ENCODE results near the gene CSPG4.
"Not testable (repeated sequence)": the region's sequence is repeated elsewhere in the genome, so short reads cannot be mapped to it uniquely, and the experiment has no call there.

The CSPG4 gene, protein sequence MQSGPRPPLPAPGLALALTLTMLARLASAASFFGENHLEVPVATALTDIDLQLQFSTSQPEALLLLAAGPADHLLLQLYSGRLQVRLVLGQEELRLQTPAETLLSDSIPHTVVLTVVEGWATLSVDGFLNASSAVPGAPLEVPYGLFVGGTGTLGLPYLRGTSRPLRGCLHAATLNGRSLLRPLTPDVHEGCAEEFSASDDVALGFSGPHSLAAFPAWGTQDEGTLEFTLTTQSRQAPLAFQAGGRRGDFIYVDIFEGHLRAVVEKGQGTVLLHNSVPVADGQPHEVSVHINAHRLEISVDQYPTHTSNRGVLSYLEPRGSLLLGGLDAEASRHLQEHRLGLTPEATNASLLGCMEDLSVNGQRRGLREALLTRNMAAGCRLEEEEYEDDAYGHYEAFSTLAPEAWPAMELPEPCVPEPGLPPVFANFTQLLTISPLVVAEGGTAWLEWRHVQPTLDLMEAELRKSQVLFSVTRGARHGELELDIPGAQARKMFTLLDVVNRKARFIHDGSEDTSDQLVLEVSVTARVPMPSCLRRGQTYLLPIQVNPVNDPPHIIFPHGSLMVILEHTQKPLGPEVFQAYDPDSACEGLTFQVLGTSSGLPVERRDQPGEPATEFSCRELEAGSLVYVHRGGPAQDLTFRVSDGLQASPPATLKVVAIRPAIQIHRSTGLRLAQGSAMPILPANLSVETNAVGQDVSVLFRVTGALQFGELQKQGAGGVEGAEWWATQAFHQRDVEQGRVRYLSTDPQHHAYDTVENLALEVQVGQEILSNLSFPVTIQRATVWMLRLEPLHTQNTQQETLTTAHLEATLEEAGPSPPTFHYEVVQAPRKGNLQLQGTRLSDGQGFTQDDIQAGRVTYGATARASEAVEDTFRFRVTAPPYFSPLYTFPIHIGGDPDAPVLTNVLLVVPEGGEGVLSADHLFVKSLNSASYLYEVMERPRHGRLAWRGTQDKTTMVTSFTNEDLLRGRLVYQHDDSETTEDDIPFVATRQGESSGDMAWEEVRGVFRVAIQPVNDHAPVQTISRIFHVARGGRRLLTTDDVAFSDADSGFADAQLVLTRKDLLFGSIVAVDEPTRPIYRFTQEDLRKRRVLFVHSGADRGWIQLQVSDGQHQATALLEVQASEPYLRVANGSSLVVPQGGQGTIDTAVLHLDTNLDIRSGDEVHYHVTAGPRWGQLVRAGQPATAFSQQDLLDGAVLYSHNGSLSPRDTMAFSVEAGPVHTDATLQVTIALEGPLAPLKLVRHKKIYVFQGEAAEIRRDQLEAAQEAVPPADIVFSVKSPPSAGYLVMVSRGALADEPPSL (N-terminal part only)

DNA sequence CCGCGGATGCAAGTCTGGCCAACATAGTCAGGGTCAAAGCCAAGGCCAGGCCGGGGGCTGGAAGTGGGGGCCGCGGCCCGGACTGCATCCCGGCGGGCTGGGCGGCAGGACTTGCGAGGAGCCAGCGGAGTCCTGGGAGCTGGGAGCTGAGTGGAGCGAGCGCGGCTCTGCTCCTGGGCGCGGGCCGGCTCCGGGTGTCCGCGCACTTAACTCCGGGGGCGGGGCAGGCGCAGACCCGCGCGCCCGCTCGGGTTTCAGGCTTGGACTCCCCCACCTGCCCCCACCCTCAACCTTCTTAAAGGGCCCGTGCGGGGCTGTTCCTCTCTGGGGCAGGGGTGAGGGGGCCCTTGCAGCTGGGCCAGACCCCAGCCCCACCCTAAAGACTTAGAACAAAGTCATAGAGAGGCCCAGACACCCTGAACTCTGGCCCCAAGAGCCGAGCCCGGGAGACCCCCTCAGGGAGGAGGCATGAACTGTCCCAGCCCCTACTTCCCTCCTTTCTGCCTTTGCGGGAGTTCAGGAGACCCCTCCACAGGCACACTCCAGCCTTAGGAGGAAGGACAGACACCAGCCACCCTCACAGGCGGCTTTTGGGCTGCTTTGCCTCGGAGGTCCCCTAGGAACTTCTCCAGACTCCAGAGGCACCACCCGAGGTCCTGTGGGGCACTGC, at the start of gene CSPG4:
Gene CSPG4, minus strand, starts transcription at position 181 of the 670 bp plus-strand sequence. Its CDS starts 93 bp downstream, at position 88.
- DNase-seq: no peak

GRCh38 chr15:75762357-75762718, 49.7 kb upstream of the CSPG4 start:
- DNase-seq: not testable (repeated sequence)

GRCh38 chr15:75761446-75762356, 49.1 kb upstream of the CSPG4 start:
- no peak for DNase-seq

DNA sequence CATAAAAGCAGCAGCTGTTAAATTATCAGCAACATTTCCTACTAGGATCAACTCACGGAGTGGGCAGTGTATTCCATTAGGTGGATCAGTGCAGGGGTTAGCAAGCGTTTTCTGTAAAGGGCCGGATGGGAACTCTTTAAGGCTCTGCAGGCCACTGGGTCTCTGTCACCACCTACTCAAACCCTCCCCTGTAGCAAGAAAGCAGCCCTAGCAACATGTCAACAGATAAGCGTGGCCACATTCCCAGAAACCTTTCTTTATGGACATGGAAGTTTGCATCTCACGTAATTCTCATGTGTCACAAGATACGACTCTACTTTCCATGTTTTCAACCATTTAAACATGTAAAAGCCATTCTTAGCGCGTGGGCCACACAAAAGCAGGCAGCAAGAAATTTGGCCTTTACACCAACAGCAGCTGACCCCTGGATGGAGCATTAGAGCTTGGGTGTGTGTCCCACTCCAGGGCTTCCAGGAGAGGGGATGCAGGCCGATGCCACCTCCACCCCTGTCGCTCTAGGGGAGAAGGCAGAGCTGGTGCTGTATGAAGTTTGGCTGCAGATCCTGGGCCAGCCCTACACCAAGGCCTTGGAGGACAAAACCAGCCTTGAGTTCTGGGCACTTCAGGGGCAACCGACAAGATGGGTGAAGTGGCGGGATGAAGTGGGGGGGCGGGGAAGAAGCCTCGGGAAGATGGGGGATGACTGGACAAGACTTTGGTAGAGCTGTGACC, 48.2 kb upstream of the CSPG4 start:
- no peak for DNase-seq

- not testable (repeated sequence) for DNase-seq
These were observed 47.5 kb upstream of the CSPG4 start for GRCh38 chr15:75760131-75760520.

DNA sequence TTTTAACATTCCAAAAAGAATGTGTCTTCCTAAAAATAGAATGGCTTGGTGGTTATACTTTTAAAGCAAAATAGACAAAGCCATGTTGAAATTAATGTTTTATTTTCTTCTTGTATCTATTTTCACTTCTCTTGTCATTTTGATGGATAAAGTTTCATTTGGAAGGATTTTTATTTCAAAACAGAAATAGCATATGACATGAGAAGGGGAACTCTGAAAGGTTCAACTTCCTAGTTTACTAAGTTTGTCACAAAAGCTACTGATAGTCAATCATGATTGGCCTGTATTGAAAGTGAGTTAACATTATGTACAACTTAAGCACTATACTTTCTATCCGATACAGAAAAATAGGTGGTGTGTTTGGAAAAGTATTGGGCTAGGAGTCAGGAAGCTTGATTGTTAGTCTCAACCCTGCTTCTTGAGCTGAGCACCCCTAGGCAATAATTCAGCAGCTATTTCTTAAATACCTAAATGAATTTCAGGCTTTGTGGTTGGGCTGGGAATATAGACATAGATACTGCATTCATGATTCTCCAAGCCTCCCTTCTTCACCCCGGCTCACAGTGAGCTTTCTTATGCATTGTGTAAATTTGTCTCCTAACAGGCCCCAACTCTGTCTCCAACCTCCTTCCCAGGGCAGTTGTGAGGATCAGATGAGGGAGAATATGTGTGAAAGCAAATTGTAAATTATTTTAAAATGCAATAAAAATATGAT, 46.9 kb upstream of the CSPG4 start:
- DNase-seq: no peak

DNA sequence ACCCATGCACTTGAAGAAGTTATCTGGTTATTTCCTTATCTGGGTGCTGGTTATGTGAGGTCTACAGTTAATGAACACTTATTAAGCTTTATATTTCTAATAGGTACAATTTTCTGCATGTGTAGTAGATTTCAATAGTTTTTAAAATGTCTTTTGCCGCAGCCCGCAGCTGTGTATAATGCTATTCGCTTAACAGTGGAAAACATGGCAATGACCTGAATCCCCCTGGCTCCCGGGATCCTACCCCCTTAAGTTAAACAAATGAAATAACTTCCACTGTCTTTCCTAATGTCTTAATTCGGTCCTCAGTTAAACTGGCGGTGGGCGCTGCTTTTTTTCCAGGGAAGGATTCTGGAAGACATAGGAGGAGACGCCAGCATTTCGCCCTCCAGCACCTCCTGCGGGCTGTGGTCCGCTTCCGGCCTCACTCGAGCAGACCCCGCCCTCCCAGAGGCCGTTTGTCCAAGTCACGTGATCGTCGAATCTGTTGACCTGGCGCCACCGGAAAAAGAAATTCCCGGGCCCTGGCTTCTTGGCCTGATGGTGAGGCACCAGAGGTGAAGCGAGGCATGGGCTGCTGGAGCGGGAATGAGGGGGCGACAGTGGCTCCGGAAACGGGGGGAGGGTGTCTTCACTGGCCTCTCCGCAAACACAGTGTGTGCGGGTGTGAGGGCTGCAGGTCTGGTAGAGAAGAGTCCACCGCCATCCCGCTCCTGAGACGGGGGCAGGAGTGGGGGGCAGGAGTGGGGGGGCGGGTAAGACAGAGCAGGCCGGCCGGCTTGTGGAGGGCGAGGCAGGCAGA, 45.6 kb upstream of the CSPG4 start:
- peak; percentile 76 for DNase-seq

- DNase-seq: not testable (repeated sequence)
These were observed 42.2 kb upstream of the CSPG4 start for GRCh38 chr15:75754871-75755270.

DNA sequence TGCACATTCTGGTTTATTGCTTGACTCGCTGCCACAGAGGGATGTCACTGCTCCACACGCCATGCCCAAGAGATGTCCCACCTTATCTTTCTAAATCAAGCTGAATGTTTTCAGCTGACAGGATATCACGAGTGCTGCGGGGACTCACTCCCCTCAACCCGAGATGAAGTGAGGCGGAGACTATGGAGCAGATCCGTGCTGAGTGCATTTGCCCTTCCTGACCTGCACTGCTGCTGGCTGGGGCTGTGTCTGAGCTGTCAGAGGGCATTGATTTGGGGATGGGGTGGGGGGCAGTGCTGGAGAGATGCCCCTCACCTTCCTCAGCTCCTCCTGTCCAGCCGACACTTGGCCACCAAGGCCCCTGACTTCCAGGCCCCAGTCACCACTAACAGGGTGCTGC, 40.5 kb upstream of the CSPG4 start:
- DNase-seq: no peak

DNA sequence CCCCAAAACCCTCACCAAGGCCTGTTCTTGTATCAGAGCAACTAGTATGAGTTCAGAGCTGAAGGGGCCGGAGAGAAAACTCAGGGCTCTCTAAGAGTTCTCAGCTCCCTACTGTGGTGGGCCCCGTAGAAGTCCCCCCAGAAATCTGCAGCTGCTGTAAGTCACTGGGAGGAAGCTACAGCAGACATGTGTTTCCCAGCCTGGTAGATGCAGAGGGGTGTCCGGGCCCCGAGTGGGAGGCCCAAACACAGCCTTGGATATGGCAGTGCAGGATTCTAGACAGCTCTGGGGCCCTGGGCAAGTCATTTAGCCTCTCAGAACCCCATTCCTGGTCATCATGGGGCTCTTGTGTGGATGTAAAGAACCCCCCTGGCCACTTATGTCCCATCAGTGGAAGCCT, 39.2 kb upstream of the CSPG4 start:
- DNase-seq: no peak

GRCh38 chr15:75751116-75751875, 38.6 kb upstream of the CSPG4 start:
- DNase-seq: no peak

DNA sequence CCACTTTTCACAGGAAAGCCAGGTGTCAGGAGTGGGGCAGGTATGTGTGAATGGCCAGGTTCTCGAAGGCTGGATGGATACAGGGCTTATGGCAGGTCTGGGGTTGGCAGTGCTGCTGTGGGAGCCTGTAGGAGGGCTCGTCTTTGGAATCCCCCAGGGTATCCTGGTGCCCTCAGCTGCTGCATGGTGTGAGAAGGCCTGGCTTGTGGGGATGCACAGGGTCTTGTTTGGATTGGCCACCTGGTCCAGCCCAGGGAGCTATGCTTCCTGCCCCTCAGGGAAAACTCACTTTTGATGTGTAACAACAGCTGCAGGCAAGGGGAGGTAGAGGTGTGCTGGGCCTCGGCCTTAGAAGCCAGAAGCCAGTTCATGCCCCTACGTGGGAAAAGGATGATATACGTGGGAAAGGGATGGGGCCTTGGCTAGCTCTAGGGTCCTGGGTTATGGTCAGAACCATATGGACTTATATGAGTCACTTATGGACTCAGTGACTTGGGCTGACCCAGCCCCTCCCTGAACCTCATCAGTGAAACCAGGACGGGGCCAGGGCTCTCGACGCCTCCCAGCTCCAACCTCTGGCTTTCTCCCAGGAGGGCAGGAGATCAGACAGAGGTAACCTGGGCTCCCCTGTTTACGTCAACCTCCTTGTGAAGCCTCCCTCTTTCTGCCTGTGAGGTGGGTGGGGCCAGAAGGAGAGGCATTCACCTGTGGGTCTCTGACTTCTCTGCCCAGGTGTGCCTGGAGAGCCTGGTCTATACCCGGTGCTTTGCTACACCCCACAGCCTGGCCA, 37.8 kb upstream of the CSPG4 start:
- no peak for DNase-seq

DNA sequence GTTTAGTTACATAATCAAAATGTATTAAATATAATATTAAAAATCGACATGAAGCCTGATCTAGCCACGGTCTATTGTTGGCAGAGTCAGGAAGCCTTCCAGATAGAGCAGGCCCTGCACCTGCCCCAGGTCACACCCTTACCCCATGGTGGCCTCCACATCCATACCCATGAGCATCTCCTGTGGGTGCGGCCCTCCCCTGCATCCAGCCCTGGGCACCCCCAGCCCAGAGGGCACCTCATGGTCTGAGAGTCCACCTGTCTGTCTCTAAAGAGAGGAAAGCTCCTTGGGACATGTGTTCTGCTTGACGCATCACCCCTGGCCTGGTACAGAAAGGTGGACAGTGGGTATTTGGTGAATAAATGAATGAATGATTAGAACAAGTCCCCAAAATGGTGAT, 37.2 kb upstream of the CSPG4 start:
- DNase-seq: no peak

- DNase-seq: not testable (repeated sequence)
These were observed 36.2 kb upstream of the CSPG4 start for GRCh38 chr15:75748882-75749281.

DNA sequence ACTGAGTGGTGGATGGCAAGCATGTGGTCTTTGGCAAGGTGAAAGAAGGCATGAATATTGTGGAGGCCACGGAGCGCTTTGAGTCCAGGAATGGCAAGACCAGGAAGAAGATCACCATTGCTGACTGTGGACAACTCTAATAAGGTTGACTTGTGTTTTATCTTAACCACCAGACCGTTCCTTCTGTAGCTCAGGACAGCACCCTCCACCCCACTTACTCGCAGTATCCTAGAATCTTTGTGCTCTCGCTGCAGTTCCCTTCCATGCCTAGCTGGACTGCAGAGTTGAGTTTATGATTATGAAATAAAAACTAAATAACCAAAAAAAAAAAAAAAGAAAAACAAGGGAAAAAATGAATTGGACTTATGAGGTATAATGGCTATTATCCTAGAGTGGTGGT, 34.5 kb upstream of the CSPG4 start:
- DNase-seq: not testable (repeated sequence)

GRCh38 chr15:75745305-75745704, 32.7 kb upstream of the CSPG4 start:
- DNase-seq: no peak

GRCh38 chr15:75742346-75742745, 29.7 kb upstream of the CSPG4 start:
- not testable (repeated sequence) for DNase-seq

Data from kidney glomerular epithelial cell (primary cell).